Stimulated activated naive CD8-positive, alpha-beta T cell treated with anti-CD3 and anti-CD28 coated beads, Interleukin-15, Interleukin-2, amounts not matched to agents 100 U/mL and 50 U/mL, for 24 hours (primary cell): ENCODE data around the gene URB2.
"Not testable (repeated sequence)": the region's sequence is repeated elsewhere in the genome, so short reads cannot be mapped to it uniquely, and the experiment has no call there.

Experiments used
- ATAC-seq: fragments of 150-1000 bp; cut with Tn5 transposase; one replicate; pipeline ENCODE4 v1.10.0; 2021
- DNase-seq: peaks from one replicate; pipeline ENCODE4 v3.0.0; 2021

Gene URB2

GRCh38 chr1:229693129-229693900, 67.3 kb downstream of the URB2 start:
- DNase-seq (no peak), ATAC-seq (no peak)

- DNase-seq = no peak
- ATAC-seq = no peak
Measured at GRCh38 chr1:229694053-229694693, 68.1 kb downstream of the URB2 start.

- DNase-seq = no peak
- peak; percentile 51 for ATAC-seq
Measured at GRCh38 chr1:229696385-229696784, 70.3 kb downstream of the URB2 start.

GRCh38 chr1:229699613-229700267, 73.7 kb downstream of the URB2 start:
- ATAC-seq (no peak), DNase-seq (no peak)

- no peak for DNase-seq
- ATAC-seq = no peak
Measured at GRCh38 chr1:229704157-229704556, 78.1 kb downstream of the URB2 start.

- DNase-seq, ATAC-seq: not testable (repeated sequence)
Measured at GRCh38 chr1:229705152-229705551, 79.1 kb downstream of the URB2 start.

GRCh38 chr1:229707127-229707526, 81.1 kb downstream of the URB2 start:
- ATAC-seq, DNase-seq: not testable (repeated sequence)

- no peak for ATAC-seq
- DNase-seq = no peak
Measured at GRCh38 chr1:229709500-229710013, 83.5 kb downstream of the URB2 start.
